Panc1 (cell line): ENCODE measurements around the gene NARS2. TPM values are rescaled to one million over a fixed set of nuclear protein-coding genes. Genes with fewer than 3 reads are reported as not detected.
"Not testable (repeated sequence)": the region's sequence is repeated elsewhere in the genome, so short reads cannot be mapped to it uniquely, and the experiment has no call there.

Experiments used
- ATAC-seq: fragments of 200-7000 bp; cut with Tn5 transposase; 2 replicates; pipeline ENCODE4 v1.9.1; 2020; ENCODE audit warnings: mild to moderate bottlenecking, moderate library complexity
- BruUV-seq: library from RNA; stranded (reverse); fragments of 400-500 nt; replicated peaks from 2 replicates; lab custom pipeline; 2021; lab: Mats Ljungman, UMichigan
- CTCF ChIA-PET: fragments of 300-600 bp; sonication (Branson Sonifier 250); formaldehyde crosslinking; loops from one replicate; lab custom pipeline; 2022; ENCODE audit warnings: antibody characterized with exemption; lab: Charles Lee
- POLR2A ChIA-PET: fragments of 300-600 bp; sonication (Branson Sonifier 250); formaldehyde crosslinking; loops from one replicate; lab custom pipeline; 2022; ENCODE audit warnings: antibody characterized with exemption; lab: Charles Lee
- DNase-seq: peaks from one replicate; pipeline ENCODE4 v3.0.0-alpha.2; 2010; ENCODE audit warnings: low read depth, low spot score
- H3K27ac ChIP-seq: 2 replicates; pipeline ENCODE4 v1.5.1; 2011; ENCODE audit warnings: mild to moderate bottlenecking, low read length, inconsistent platforms
- H3K27me3 ChIP-seq: fragments of 200-500 bp; sonication (Bioruptor generic); 2 replicates; pipeline ENCODE4 v1.6.0; 2014; ENCODE audit warnings: low read length, inconsistent platforms; ENCODE audit not compliant: control insufficient read depth, insufficient read depth
- H3K36me3 ChIP-seq: fragments of 200-500 bp; sonication (Bioruptor generic); 2 replicates; pipeline ENCODE4 v1.5.1; 2014; ENCODE audit warnings: inconsistent platforms, mild to moderate bottlenecking, low read length, moderate library complexity; ENCODE audit not compliant: control insufficient read depth, insufficient read depth
- H3K4me1 ChIP-seq: 2 replicates; pipeline ENCODE4 v1.5.1; 2011; ENCODE audit warnings: inconsistent platforms, mild to moderate bottlenecking, low read length, moderate library complexity; ENCODE audit not compliant: control insufficient read depth, insufficient read depth
- H3K4me3 ChIP-seq, 2 experiments: 2 replicates each; pipeline ENCODE4 v1.5.1; 2011 to 2012; ENCODE audit warnings: low read depth in 2 of 2, low read length in 2 of 2, mild to moderate bottlenecking in 2 of 2, inconsistent platforms in 1 of 2, moderate library complexity in 1 of 2
- H3K9me3 ChIP-seq: fragments of 200-500 bp; sonication (Bioruptor generic); 2 replicates; pipeline ENCODE4 v1.5.1; 2014; ENCODE audit warnings: low read depth, mild to moderate bottlenecking, inconsistent platforms, low read length, moderate library complexity; ENCODE audit not compliant: control insufficient read depth, insufficient read depth
- CTCF ChIP-seq: fragments of 450-650 bp; IDR thresholded peaks from 2 replicates; pipeline ENCODE4 v1.5.1; 2017; ENCODE audit warnings: mild to moderate bottlenecking
- POLR2AphosphoS5 ChIP-seq: IDR thresholded peaks from 2 replicates; pipeline ENCODE4 v1.6.1; 2012; ENCODE audit warnings: mild to moderate bottlenecking, low read depth, low read length, moderate library complexity
- REST ChIP-seq, 2 experiments: IDR thresholded peaks; 2 replicates each; pipeline ENCODE4 v1.6.1; 2011 to 2012; ENCODE audit warnings: low read depth in 2 of 2, control low read depth in 1 of 2, low read length in 1 of 2, mild to moderate bottlenecking in 1 of 2, moderate library complexity in 1 of 2; ENCODE audit not compliant: insufficient read depth in 1 of 2
- SIN3A ChIP-seq: IDR thresholded peaks from 2 replicates; pipeline ENCODE4 v1.6.1; 2012; ENCODE audit warnings: low read depth, mild to moderate bottlenecking, low read length, moderate library complexity, borderline replicate concordance; ENCODE audit not compliant: insufficient read depth
- TCF7L2 ChIP-seq: IDR thresholded peaks from 2 replicates; pipeline ENCODE4 v1.6.1; 2011; ENCODE audit warnings: mild to moderate bottlenecking, low read depth, low read length, inconsistent platforms
- in situ Hi-C: cut with HindIII; loops from 2 replicates; pipeline ENCODE4 v1.10.0; 2016; ENCODE audit warnings: low sequenced_read_pairs, low pct_unique_long_range_greater_than_20kb
- intact Hi-C: fragments of 100-400 bp; cut with micrococcal nuclease; formaldehyde crosslinking; loops from one replicate; pipeline ENCODE4 v1.10.0; 2022; ENCODE audit not compliant: unreplicated experiment
- total RNA-seq: library from RNA; stranded (reverse); gene quantifications from one replicate; pipeline ENCODE4 v1.2.1, GENCODE V29; 2021; ENCODE audit not compliant: unreplicated experiment

The NARS2 gene
- total RNA-seq, 1 experiment from 2014 or later = 29.8 TPM

- H3K4me3 ChIP-seq = no peak overlapping the region
- no peaks in the 10 kb centered on the region for H3K9me3 ChIP-seq
- ATAC-seq = no peak
- H3K4me1 ChIP-seq = no peaks in the 10 kb centered on the region
- TF ChIP-seq CTCF = no peak
- TF ChIP-seq SIN3A = no peak
- TF ChIP-seq REST (IDR thresholded peaks at IDR 0.05; ENCODE audit: insufficient read depth in 1 of 2, low read depth in 2 of 2, low read length in 1 of 2) = no peak
- no peak for TF ChIP-seq TCF7L2
- no peak for TF ChIP-seq POLR2AphosphoS5
- intact Hi-C loops = no loop called here
- in situ Hi-C loops = no loop called here
- H3K27ac ChIP-seq = no peak overlapping the region
- no peak for DNase-seq
- BruUV-seq = no TSS peak
- POLR2A ChIA-PET = no interaction called here
- H3K36me3 ChIP-seq = peaks cover 3% of the 10 kb centered on the region; the same call in 1 of the 2 replicates
- CTCF ChIA-PET = no interaction called here
- no peaks in the 10 kb centered on the region for H3K27me3 ChIP-seq
These were observed 21.8 kb downstream of the NARS2 start for GRCh38 chr11:78552881-78553280.

GRCh38 chr11:78552139-78552538 is 22.5 kb downstream of the NARS2 start:
- ATAC-seq, H3K27ac ChIP-seq, POLR2A ChIA-PET, H3K4me1 ChIP-seq, BruUV-seq, DNase-seq, H3K36me3 ChIP-seq, H3K27me3 ChIP-seq, CTCF ChIA-PET, in situ Hi-C loops, intact Hi-C loops, H3K4me3 ChIP-seq, H3K9me3 ChIP-seq: not testable (repeated sequence)

GRCh38 chr11:78551066-78551465 is 23.6 kb downstream of the NARS2 start:
- POLR2A ChIA-PET = no interaction called here
- CTCF ChIA-PET = no interaction called here
- in situ Hi-C loops = no loop called here

More at GRCh38 chr11:78551066-78551465, 23.6 kb downstream of the NARS2 start:
- Histone ChIP-seq H3K4me1 (no peaks in the 10 kb centered on the region), H3K27me3 (no peaks in the 10 kb centered on the region), H3K36me3 (no peaks in the 10 kb centered on the region), H3K4me3 (no peak overlapping the region), H3K27ac (no peak overlapping the region), H3K9me3 (no peaks in the 10 kb centered on the region)
- intact Hi-C loops = no loop called here
- TF ChIP-seq POLR2AphosphoS5 = no peak
- TF ChIP-seq REST (IDR thresholded peaks at IDR 0.05; ENCODE audit: insufficient read depth in 1 of 2, low read depth in 2 of 2, low read length in 1 of 2) = no peak
- TF ChIP-seq TCF7L2 = no peak
- no peak for TF ChIP-seq CTCF
- TF ChIP-seq SIN3A = no peak
- no TSS peak for BruUV-seq
- ATAC-seq (no peak), DNase-seq (no peak)
